Transverse colon (tissue), 4 donors: ENCODE data around the gene TNFRSF12A.

Source experiments
- CTCF ChIP-seq, 5 experiments: fragments of 200-600 bp in 3 of 5; fragments of 450-650 bp in 2 of 5; sonication (generic) in 3 of 5; IDR thresholded peaks; 1 replicate in 2 of 5; 2 replicates in 3 of 5; pipeline ENCODE4 v1.5.1; 2016 to 2017; ENCODE audit warnings: antibody characterized with exemption in 5 of 5, inconsistent platforms in 3 of 5, mild to moderate bottlenecking in 2 of 5, moderate library complexity in 1 of 5
- EP300 ChIP-seq: sonication (generic); formaldehyde crosslinking; IDR thresholded peaks from one replicate; pipeline ENCODE4 v1.6.1; 2017; ENCODE audit warnings: antibody characterized with exemption, low read depth
- POLR2A ChIP-seq: fragments of 450-650 bp; IDR thresholded peaks from one replicate; pipeline ENCODE4 v1.6.1; 2016; ENCODE audit warnings: antibody characterized with exemption, mild to moderate bottlenecking, moderate library complexity
- POLR2AphosphoS5 ChIP-seq, 3 donors: sonication (generic); formaldehyde crosslinking; IDR thresholded peaks; one replicate each; pipeline ENCODE4 v1.6.1; 2016; ENCODE audit warnings: antibody characterized with exemption in 3 of 3

GRCh38 chr16:3032624-3033023 lies 12.5 kb downstream of the TNFRSF12A start:
- TF ChIP-seq POLR2AphosphoS5 (IDR thresholded peaks at IDR 0.05): no peak
- TF ChIP-seq CTCF (IDR thresholded peaks at IDR 0.05): no peak
- TF ChIP-seq POLR2A: no peak
- no peak for TF ChIP-seq EP300
